Measurements from ENCODE around the gene CELF4.

Gene CELF4

GRCh38 chr18:37512400-37512799, 53.2 kb downstream of the CELF4 start:
- Histone ChIP-seq H3K4me3 (replicated peaks; ENCODE audit: insufficient read depth, low read length) (no peak overlapping the region), H3K27me3 (ENCODE audit: insufficient read depth, poor library complexity, severe bottlenecking) (peaks cover 6% of the 10 kb centered on the region), H3K27ac (replicated peaks) (no peak overlapping the region)
- no peak for DNase-seq (ENCODE audit: low read depth in 1 of 2, low spot score in 1 of 2)
- no peak for TF ChIP-seq REST (IDR thresholded peaks at IDR 0.05; ENCODE audit: insufficient replicate concordance, low read depth)
- TF ChIP-seq SPI1 (IDR thresholded peaks at IDR 0.05; ENCODE audit: borderline replicate concordance, low read depth) = no peak
- TF ChIP-seq GABPA (IDR thresholded peaks at IDR 0.05; ENCODE audit: low read depth) = no peak
- TF ChIP-seq CTCF (IDR thresholded peaks at IDR 0.05; ENCODE audit: insufficient read depth, low read length) = no peak
- TF ChIP-seq POLR2AphosphoS5 (IDR thresholded peaks at IDR 0.05; ENCODE audit: low read depth) = no peak

DNA sequence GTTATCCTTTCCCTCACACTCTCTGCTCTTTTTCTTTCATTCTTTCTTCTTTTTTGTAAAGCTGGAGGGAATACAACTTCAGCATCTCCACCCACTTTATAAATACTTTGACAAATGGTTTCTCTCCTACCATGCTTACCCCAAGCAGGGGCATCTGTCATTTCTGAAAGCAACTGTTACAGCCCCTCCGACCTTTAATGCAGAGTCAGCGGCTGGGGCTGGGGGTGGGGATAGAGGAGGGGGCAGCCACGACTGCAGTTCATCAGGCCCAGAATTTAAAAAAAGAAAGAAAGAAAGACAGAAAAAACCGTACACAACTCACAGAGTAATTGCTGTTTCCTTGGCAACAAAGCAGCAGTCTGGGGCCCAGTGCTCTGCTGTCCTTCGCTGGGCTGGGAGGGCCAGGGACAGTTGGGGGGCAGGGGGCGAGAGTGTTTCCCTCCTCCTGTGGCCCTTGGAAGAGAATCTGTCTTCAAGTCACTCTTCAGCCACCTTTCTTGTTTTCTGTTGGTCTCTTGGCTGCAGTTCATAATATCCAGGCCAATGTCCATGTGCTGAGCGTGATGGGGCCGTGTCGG, 53.8 kb downstream of the CELF4 start:
- no peak for DNase-seq (ENCODE audit: low read depth in 1 of 2, low spot score in 1 of 2)
- Histone ChIP-seq H3K27me3 (ENCODE audit: insufficient read depth, poor library complexity, severe bottlenecking) (peaks cover 6% of the 10 kb centered on the region), H3K27ac (replicated peaks) (no peak overlapping the region), H3K4me3 (replicated peaks; ENCODE audit: insufficient read depth, low read length) (no peak overlapping the region)
- TF ChIP-seq REST (IDR thresholded peaks at IDR 0.05; ENCODE audit: insufficient replicate concordance, low read depth) = no peak
- TF ChIP-seq POLR2AphosphoS5 (IDR thresholded peaks at IDR 0.05; ENCODE audit: low read depth) = no peak
- no peak for TF ChIP-seq SPI1 (IDR thresholded peaks at IDR 0.05; ENCODE audit: borderline replicate concordance, low read depth)
- TF ChIP-seq CTCF (IDR thresholded peaks at IDR 0.05; ENCODE audit: insufficient read depth, low read length) = no peak
- no peak for TF ChIP-seq GABPA (IDR thresholded peaks at IDR 0.05; ENCODE audit: low read depth)

- no peak overlapping the region for H3K4me3 ChIP-seq (replicated peaks; ENCODE audit: insufficient read depth, low read length)
- DNase-seq (ENCODE audit: low read depth in 1 of 2, low spot score in 1 of 2) = no peak
- TF ChIP-seq POLR2AphosphoS5 (IDR thresholded peaks at IDR 0.05; ENCODE audit: low read depth) (no peak), REST (IDR thresholded peaks at IDR 0.05; ENCODE audit: insufficient replicate concordance, low read depth) (no peak), GABPA (IDR thresholded peaks at IDR 0.05; ENCODE audit: low read depth) (no peak), CTCF (IDR thresholded peaks at IDR 0.05; ENCODE audit: insufficient read depth, low read length) (no peak), SPI1 (IDR thresholded peaks at IDR 0.05; ENCODE audit: borderline replicate concordance, low read depth) (no peak)
- H3K27ac ChIP-seq (replicated peaks) = no peak overlapping the region
- no peaks in the 10 kb centered on the region for H3K27me3 ChIP-seq (ENCODE audit: insufficient read depth, poor library complexity, severe bottlenecking)
Observed at GRCh38 chr18:37509600-37509999, 56.0 kb downstream of the CELF4 start.
